Left renal pelvis (tissue), 4 donors: ENCODE measurements around the gene EHMT1. TPM values are rescaled to one million over a fixed set of nuclear protein-coding genes. Genes with fewer than 3 reads are reported as not detected.
"Not testable (repeated sequence)": the region's sequence is repeated elsewhere in the genome, so short reads cannot be mapped to it uniquely, and the experiment has no call there.

Source experiments
- DNase-seq, 4 donors: peaks; one replicate each; pipeline ENCODE4 v3.0.0-alpha.2; 2013; ENCODE audit warnings: low read depth in 4 of 4, low spot score in 3 of 4
- polyA plus RNA-seq, 4 donors: library from polyadenylated mRNA; unstranded; fragments of 120-200 nt; gene quantifications; one replicate each; pipeline ENCODE4 v1.2.1, GENCODE V29; 2013; ENCODE audit not compliant: insufficient read length in 4 of 4

EHMT1 gene
- polyA plus RNA-seq, 4 donors = 61.2 to 81.3 (median 72.9) TPM

GRCh38 chr9:137777761-137778160, 159.0 kb downstream of the EHMT1 start:
- no peak for DNase-seq

- DNase-seq = no peak
Measured at GRCh38 chr9:137778336-137778735, 159.5 kb downstream of the EHMT1 start.

- no peak for DNase-seq
Measured at GRCh38 chr9:137778914-137779313, 160.1 kb downstream of the EHMT1 start.

GRCh38 chr9:137780031-137780430, 161.2 kb downstream of the EHMT1 start:
- not testable (repeated sequence) for DNase-seq

- DNase-seq = no peak
Measured at GRCh38 chr9:137781906-137782585, 163.2 kb downstream of the EHMT1 start.

- no peak for DNase-seq
Measured at GRCh38 chr9:137783521-137783920, 164.7 kb downstream of the EHMT1 start.

GRCh38 chr9:137784046-137784445, 165.2 kb downstream of the EHMT1 start:
- DNase-seq = no peak

- no peak for DNase-seq
Measured at GRCh38 chr9:137784641-137785513, 166.1 kb downstream of the EHMT1 start.

- DNase-seq = no peak
Measured at GRCh38 chr9:137785704-137786161, 166.9 kb downstream of the EHMT1 start.

GRCh38 chr9:137786511-137786920, 167.7 kb downstream of the EHMT1 start:
- DNase-seq = no peak

- DNase-seq = no peak
Measured at GRCh38 chr9:137787381-137787780, 168.6 kb downstream of the EHMT1 start.

GRCh38 chr9:137787786-137788505, 169.1 kb downstream of the EHMT1 start:
- DNase-seq = no peak

GRCh38 chr9:137788561-137789294, 169.9 kb downstream of the EHMT1 start:
- no peak for DNase-seq

GRCh38 chr9:137789295-137789895, 170.6 kb downstream of the EHMT1 start:
- DNase-seq = no peak

GRCh38 chr9:137791947-137792346, 173.1 kb downstream of the EHMT1 start:
- no peak for DNase-seq

- DNase-seq = no peak
Measured at GRCh38 chr9:137793196-137793841, 174.5 kb downstream of the EHMT1 start.

GRCh38 chr9:137795156-137795666, 176.4 kb downstream of the EHMT1 start:
- no peak for DNase-seq

- no peak for DNase-seq
Measured at GRCh38 chr9:137797206-137798120, 178.7 kb downstream of the EHMT1 start.
